ENCODE results near the gene VAV2.
"Not testable (repeated sequence)": the region's sequence is repeated elsewhere in the genome, so short reads cannot be mapped to it uniquely, and the experiment has no call there.

VAV2 gene

GRCh38 chr9:133775951-133776905, 215.9 kb downstream of the VAV2 start:
- DNase-seq (ENCODE audit: low spot score) = no peak
- no peak for FAIRE-seq

- DNase-seq (ENCODE audit: low spot score) (no peak), FAIRE-seq (no peak)
Observed at GRCh38 chr9:133775291-133775690, 216.8 kb downstream of the VAV2 start.

GRCh38 chr9:133774799-133775198, 217.3 kb downstream of the VAV2 start:
- FAIRE-seq (no peak), DNase-seq (ENCODE audit: low spot score) (no peak)

GRCh38 chr9:133773889-133774655, 218.1 kb downstream of the VAV2 start:
- no peak for FAIRE-seq
- no peak for DNase-seq (ENCODE audit: low spot score)

- no peak for FAIRE-seq
- DNase-seq (ENCODE audit: low spot score) = no peak
Observed at GRCh38 chr9:133772581-133772980, 219.5 kb downstream of the VAV2 start.

GRCh38 chr9:133771486-133772482, 220.3 kb downstream of the VAV2 start:
- no peak for DNase-seq (ENCODE audit: low spot score)
- no peak for FAIRE-seq

GRCh38 chr9:133770076-133770777, 221.9 kb downstream of the VAV2 start:
- DNase-seq (ENCODE audit: low spot score) = no peak
- no peak for FAIRE-seq

- FAIRE-seq = no peak
- no peak for DNase-seq (ENCODE audit: low spot score)
Observed at GRCh38 chr9:133769511-133770075, 222.5 kb downstream of the VAV2 start.

GRCh38 chr9:133768859-133769510, 223.1 kb downstream of the VAV2 start:
- DNase-seq (ENCODE audit: low spot score) = no peak

GRCh38 chr9:133768371-133768858, 223.7 kb downstream of the VAV2 start:
- FAIRE-seq (no peak), DNase-seq (ENCODE audit: low spot score) (no peak)

More at GRCh38 chr9:133768859-133769510, 223.1 kb downstream of the VAV2 start:
- FAIRE-seq = no peak

- DNase-seq (ENCODE audit: low spot score) (no peak), FAIRE-seq (no peak)
Observed at GRCh38 chr9:133767625-133768024, 224.5 kb downstream of the VAV2 start.

GRCh38 chr9:133767008-133767407, 225.1 kb downstream of the VAV2 start:
- DNase-seq (ENCODE audit: low spot score) (no peak), FAIRE-seq (no peak)

- DNase-seq (ENCODE audit: low spot score); FAIRE-seq: not testable (repeated sequence)
Observed at GRCh38 chr9:133766234-133766633, 225.9 kb downstream of the VAV2 start.

- DNase-seq (ENCODE audit: low spot score) (no peak), FAIRE-seq (no peak)
Observed at GRCh38 chr9:133763272-133764183, 228.6 kb downstream of the VAV2 start.

- FAIRE-seq (no peak), DNase-seq (ENCODE audit: low spot score) (no peak)
Observed at GRCh38 chr9:133762488-133763271, 229.4 kb downstream of the VAV2 start.

- DNase-seq (ENCODE audit: low spot score) (no peak), FAIRE-seq (no peak)
Observed at GRCh38 chr9:133761641-133762248, 230.4 kb downstream of the VAV2 start.

GRCh38 chr9:133760713-133761290, 231.3 kb downstream of the VAV2 start:
- FAIRE-seq (no peak), DNase-seq (ENCODE audit: low spot score) (no peak)
